ENCODE results near the gene KRTAP2-2. TPM values are rescaled to one million over a fixed set of nuclear protein-coding genes. Genes with fewer than 3 reads are reported as not detected.

Gene KRTAP2-2
- polyA plus RNA-seq, 1 of the 3 experiments (the other 2 are of a cell fraction): not detected

DNA sequence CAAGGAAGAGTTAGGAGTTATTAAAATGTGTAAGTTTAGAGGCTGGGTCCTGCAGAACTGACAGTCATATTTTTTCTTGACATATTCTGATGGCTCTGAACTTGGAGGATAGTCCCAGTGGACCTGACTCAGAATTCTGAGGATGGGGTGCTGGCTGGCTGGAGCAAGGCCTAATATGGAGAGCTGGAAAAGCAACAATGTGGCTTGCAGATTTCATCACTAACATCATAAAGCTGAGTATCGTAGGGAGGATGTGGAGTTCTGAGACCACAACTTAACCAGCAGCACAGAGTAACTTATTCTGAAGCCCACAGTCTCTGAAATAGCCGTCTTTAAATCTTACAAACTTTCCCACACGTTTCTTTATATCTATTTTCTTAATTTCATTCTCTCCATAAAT is 30.3 kb downstream of the KRTAP2-2 start:
- CTCF ChIA-PET: no interaction called here
- no peaks in the 10 kb centered on the region for H3F3A ChIP-seq (replicated peaks; ENCODE audit: insufficient read depth)
- H3K36me3 ChIP-seq (replicated peaks in 1 of 2; ENCODE audit: control insufficient read depth in 1 of 2, insufficient read depth in 2 of 2, low read length in 1 of 2): no peaks in the 10 kb centered on the region
- no peaks in the 10 kb centered on the region for H3K9me3 ChIP-seq
- TF ChIP-seq MEF2A (IDR thresholded peaks at IDR 0.05; ENCODE audit: borderline replicate concordance, low read depth) (no peak), GATA2 (CRISPR knock-in tag; IDR thresholded peaks at IDR 0.05) (no peak), RFX5 (IDR thresholded peaks at IDR 0.05; ENCODE audit: low read length) (no peak), GABPA (IDR thresholded peaks at IDR 0.05; ENCODE audit: low read depth) (no peak), POLR2AphosphoS5 (IDR thresholded peaks at IDR 0.05; ENCODE audit: low read depth, low read length) (no peak), CHD2 (IDR thresholded peaks at IDR 0.05; ENCODE audit: low read length, partially characterized antibody) (no peak), FOXM1 (IDR thresholded peaks at IDR 0.05; ENCODE audit: low read depth) (no peak), USF2 (IDR thresholded peaks at IDR 0.05; ENCODE audit: borderline replicate concordance, low read depth, low read length) (no peak), JUND (IDR thresholded peaks at IDR 0.05) (no peak)
- no peaks in the 10 kb centered on the region for H3K4me1 ChIP-seq (ENCODE audit: control insufficient read depth in 1 of 2, insufficient read depth in 2 of 2, low read depth in 1 of 2, low read length in 1 of 2)
- H4K20me1 ChIP-seq (ENCODE audit: insufficient read depth): no peaks in the 10 kb centered on the region
- no peak overlapping the region for H3K27ac ChIP-seq (ENCODE audit: low read depth in 2 of 2, low read length in 1 of 2)
- H3K27me3 ChIP-seq (ENCODE audit: insufficient read depth): peaks cover 39% of the 10 kb centered on the region; the same call in 1 of the 2 replicates
- POLR2A ChIA-PET: no interaction called here
- H3K9ac ChIP-seq: no peak overlapping the region
- no peak for DNase-seq
- H3K4me2 ChIP-seq: no peak overlapping the region
- WGBS (ENCODE audit: low lambda C conversion rate): 7% methylated on average over 3 of the region's 3 CpGs
- H3K4me3 ChIP-seq (ENCODE audit: low read depth in 2 of 2, low read length in 1 of 2): no peak overlapping the region
- H3K79me2 ChIP-seq (ENCODE audit: insufficient read depth): no peaks in the 10 kb centered on the region
- H3K9me2 ChIP-seq: no peaks in the 10 kb centered on the region
- H2AFZ ChIP-seq (ENCODE audit: low read depth): no peak overlapping the region

- Histone ChIP-seq H3K36me3 (replicated peaks in 1 of 2; ENCODE audit: control insufficient read depth in 1 of 2, insufficient read depth in 2 of 2, low read length in 1 of 2) (no peaks in the 10 kb centered on the region), H3K9ac (no peak overlapping the region), H2AFZ (ENCODE audit: low read depth) (no peak overlapping the region), H3K27me3 (ENCODE audit: insufficient read depth) (peaks cover 30% of the 10 kb centered on the region; the same call in 1 of the 2 replicates), H3K79me2 (ENCODE audit: insufficient read depth) (no peaks in the 10 kb centered on the region), H4K20me1 (ENCODE audit: insufficient read depth) (no peaks in the 10 kb centered on the region), H3K4me1 (ENCODE audit: control insufficient read depth in 1 of 2, insufficient read depth in 2 of 2, low read depth in 1 of 2, low read length in 1 of 2) (no peaks in the 10 kb centered on the region), H3K27ac (ENCODE audit: low read depth in 2 of 2, low read length in 1 of 2) (no peak overlapping the region), H3F3A (replicated peaks; ENCODE audit: insufficient read depth) (no peaks in the 10 kb centered on the region), H3K4me2 (no peak overlapping the region), H3K4me3 (ENCODE audit: low read depth in 2 of 2, low read length in 1 of 2) (no peak overlapping the region), H3K9me2 (no peaks in the 10 kb centered on the region), H3K9me3 (no peaks in the 10 kb centered on the region)
- POLR2A ChIA-PET: no interaction called here
- TF ChIP-seq RXRA (IDR thresholded peaks at IDR 0.05; ENCODE audit: borderline replicate concordance, low read depth): no peak
- no peak for TF ChIP-seq SIN3A (IDR thresholded peaks at IDR 0.05; ENCODE audit: borderline replicate concordance, low read depth, low read length)
- no peak for TF ChIP-seq MEF2A (IDR thresholded peaks at IDR 0.05; ENCODE audit: borderline replicate concordance, low read depth)
- TF ChIP-seq GATA2 (CRISPR knock-in tag; IDR thresholded peaks at IDR 0.05): no peak
- TF ChIP-seq YY1 (IDR thresholded peaks at IDR 0.05; ENCODE audit: low read depth): no peak
- CTCF ChIA-PET: no interaction called here
- no peak for DNase-seq
These were observed 34.7 kb downstream of the KRTAP2-2 start for GRCh38 chr17:41020336-41020735.

GRCh38 chr17:41019415-41019814 is 35.6 kb downstream of the KRTAP2-2 start:
- POLR2A ChIA-PET: no interaction called here
- no peaks in the 10 kb centered on the region for H3F3A ChIP-seq (replicated peaks; ENCODE audit: insufficient read depth)
- no peaks in the 10 kb centered on the region for H3K9me3 ChIP-seq
- no peaks in the 10 kb centered on the region for H3K36me3 ChIP-seq (replicated peaks in 1 of 2; ENCODE audit: control insufficient read depth in 1 of 2, insufficient read depth in 2 of 2, low read length in 1 of 2)
- no peaks in the 10 kb centered on the region for H4K20me1 ChIP-seq (ENCODE audit: insufficient read depth)
- H3K27me3 ChIP-seq (ENCODE audit: insufficient read depth): peaks cover 31% of the 10 kb centered on the region; the same call in 1 of the 2 replicates
- no peak overlapping the region for H2AFZ ChIP-seq (ENCODE audit: low read depth)
- CTCF ChIA-PET: no interaction called here
- H3K9ac ChIP-seq: no peak overlapping the region
- no peaks in the 10 kb centered on the region for H3K4me1 ChIP-seq (ENCODE audit: control insufficient read depth in 1 of 2, insufficient read depth in 2 of 2, low read depth in 1 of 2, low read length in 1 of 2)
- 44% methylated on average over 3 of the region's 3 CpGs for WGBS (ENCODE audit: low lambda C conversion rate)
- H3K27ac ChIP-seq (ENCODE audit: low read depth in 2 of 2, low read length in 1 of 2): no peak overlapping the region
- no peak for DNase-seq
- H3K9me2 ChIP-seq: no peaks in the 10 kb centered on the region
- H3K4me3 ChIP-seq (ENCODE audit: low read depth in 2 of 2, low read length in 1 of 2): no peak overlapping the region
- no peak overlapping the region for H3K4me2 ChIP-seq
- no peaks in the 10 kb centered on the region for H3K79me2 ChIP-seq (ENCODE audit: insufficient read depth)
- no peak for TF ChIP-seq GATA2 (CRISPR knock-in tag; IDR thresholded peaks at IDR 0.05)
- TF ChIP-seq, protein P1, sequence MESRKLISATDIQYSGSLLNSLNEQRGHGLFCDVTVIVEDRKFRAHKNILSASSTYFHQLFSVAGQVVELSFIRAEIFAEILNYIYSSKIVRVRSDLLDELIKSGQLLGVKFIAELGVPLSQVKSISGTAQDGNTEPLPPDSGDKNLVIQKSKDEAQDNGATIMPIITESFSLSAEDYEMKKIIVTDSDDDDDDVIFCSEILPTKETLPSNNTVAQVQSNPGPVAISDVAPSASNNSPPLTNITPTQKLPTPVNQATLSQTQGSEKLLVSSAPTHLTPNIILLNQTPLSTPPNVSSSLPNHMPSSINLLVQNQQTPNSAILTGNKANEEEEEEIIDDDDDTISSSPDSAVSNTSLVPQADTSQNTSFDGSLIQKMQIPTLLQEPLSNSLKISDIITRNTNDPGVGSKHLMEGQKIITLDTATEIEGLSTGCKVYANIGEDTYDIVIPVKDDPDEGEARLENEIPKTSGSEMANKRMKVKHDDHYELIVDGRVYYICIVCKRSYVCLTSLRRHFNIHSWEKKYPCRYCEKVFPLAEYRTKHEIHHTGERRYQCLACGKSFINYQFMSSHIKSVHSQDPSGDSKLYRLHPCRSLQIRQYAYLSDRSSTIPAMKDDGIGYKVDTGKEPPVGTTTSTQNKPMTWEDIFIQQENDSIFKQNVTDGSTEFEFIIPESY (IDR thresholded peaks at IDR 0.05; ENCODE audit: borderline replicate concordance, low read depth): no peak
- TF ChIP-seq RXRA (IDR thresholded peaks at IDR 0.05; ENCODE audit: borderline replicate concordance, low read depth): no peak
- TF ChIP-seq FOXM1 (IDR thresholded peaks at IDR 0.05; ENCODE audit: low read depth): no peak
- no peak for TF ChIP-seq CHD2 (IDR thresholded peaks at IDR 0.05; ENCODE audit: low read length, partially characterized antibody)
- TF ChIP-seq, protein P2, sequence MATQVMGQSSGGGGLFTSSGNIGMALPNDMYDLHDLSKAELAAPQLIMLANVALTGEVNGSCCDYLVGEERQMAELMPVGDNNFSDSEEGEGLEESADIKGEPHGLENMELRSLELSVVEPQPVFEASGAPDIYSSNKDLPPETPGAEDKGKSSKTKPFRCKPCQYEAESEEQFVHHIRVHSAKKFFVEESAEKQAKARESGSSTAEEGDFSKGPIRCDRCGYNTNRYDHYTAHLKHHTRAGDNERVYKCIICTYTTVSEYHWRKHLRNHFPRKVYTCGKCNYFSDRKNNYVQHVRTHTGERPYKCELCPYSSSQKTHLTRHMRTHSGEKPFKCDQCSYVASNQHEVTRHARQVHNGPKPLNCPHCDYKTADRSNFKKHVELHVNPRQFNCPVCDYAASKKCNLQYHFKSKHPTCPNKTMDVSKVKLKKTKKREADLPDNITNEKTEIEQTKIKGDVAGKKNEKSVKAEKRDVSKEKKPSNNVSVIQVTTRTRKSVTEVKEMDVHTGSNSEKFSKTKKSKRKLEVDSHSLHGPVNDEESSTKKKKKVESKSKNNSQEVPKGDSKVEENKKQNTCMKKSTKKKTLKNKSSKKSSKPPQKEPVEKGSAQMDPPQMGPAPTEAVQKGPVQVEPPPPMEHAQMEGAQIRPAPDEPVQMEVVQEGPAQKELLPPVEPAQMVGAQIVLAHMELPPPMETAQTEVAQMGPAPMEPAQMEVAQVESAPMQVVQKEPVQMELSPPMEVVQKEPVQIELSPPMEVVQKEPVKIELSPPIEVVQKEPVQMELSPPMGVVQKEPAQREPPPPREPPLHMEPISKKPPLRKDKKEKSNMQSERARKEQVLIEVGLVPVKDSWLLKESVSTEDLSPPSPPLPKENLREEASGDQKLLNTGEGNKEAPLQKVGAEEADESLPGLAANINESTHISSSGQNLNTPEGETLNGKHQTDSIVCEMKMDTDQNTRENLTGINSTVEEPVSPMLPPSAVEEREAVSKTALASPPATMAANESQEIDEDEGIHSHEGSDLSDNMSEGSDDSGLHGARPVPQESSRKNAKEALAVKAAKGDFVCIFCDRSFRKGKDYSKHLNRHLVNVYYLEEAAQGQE (IDR thresholded peaks at IDR 0.05; ENCODE audit: low read depth, low read length): no peak
- no peak for TF ChIP-seq NRF1 (IDR thresholded peaks at IDR 0.05; ENCODE audit: low read depth, low read length)
- TF ChIP-seq, protein P3, sequence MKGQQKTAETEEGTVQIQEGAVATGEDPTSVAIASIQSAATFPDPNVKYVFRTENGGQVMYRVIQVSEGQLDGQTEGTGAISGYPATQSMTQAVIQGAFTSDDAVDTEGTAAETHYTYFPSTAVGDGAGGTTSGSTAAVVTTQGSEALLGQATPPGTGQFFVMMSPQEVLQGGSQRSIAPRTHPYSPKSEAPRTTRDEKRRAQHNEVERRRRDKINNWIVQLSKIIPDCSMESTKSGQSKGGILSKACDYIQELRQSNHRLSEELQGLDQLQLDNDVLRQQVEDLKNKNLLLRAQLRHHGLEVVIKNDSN (IDR thresholded peaks at IDR 0.05; ENCODE audit: borderline replicate concordance, low read depth): no peak
